T-helper 1 cell (primary cell): ENCODE data around the gene LGALS7B.
A peak's percentile ranks its signal among the peaks of the same experiment; 100 is the strongest.
"Not testable (repeated sequence)": the region's sequence is repeated elsewhere in the genome, so short reads cannot be mapped to it uniquely, and the experiment has no call there.

Experiments
- DNase-seq, 5 donors: peaks; one replicate each; pipeline ENCODE4 v3.0.0-alpha.2; 2012 to 2020

Gene LGALS7B

DNA sequence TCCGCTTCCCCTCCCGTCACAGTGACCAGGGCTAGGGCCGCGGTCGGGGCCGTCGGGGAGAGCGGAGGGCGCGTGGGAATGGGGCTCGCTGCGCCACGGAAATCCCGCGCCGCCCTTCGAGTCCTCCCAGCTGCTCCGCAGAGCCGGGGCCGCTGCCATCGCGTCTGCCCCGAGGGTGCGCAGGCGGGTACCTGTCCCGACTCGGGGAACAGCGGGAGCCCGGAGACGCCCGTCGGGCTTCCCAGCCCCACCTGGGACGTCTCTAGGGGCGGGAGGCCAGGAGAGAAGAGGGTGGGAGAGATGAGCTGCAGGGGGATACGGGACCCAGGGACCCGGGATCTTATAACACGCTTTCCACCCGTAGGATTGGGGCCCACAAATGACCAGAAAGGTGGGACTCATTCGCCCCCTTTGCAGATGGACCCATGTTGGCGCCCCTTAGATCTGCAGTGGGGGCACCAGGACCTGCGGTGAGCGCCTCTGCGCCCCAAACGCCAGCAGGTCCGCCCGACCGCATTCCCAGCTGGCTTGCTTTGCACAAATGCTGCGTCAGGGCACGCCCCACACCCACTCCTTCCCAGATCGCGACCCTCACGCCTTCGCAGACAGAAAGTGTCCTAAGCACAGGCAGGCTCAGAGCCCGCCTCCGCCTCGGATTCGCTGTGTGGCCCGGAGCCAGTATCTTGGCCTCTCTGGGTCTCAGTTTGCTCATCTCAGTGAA lies 18.6 kb upstream of the LGALS7B start:
- DNase-seq, result peak in 1 of 5 donors; percentile 12

DNA sequence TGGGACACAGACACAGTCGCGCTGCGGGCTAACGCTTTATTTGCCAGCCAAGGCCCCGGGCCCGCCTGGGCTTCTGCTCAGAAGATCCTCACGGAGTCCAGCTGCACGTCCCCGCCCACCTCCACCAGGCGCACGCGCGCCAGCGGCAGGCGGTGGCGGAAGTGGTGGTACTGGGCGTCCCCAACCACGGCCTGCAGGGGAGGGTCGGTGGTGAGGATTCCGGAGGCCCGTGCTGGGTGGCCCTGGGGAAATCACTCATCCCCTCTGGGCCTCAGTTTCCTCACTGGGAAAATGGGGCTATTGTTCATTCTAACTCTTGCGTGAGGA lies 18.1 kb upstream of the LGALS7B start:
- not testable (repeated sequence) for DNase-seq

DNA sequence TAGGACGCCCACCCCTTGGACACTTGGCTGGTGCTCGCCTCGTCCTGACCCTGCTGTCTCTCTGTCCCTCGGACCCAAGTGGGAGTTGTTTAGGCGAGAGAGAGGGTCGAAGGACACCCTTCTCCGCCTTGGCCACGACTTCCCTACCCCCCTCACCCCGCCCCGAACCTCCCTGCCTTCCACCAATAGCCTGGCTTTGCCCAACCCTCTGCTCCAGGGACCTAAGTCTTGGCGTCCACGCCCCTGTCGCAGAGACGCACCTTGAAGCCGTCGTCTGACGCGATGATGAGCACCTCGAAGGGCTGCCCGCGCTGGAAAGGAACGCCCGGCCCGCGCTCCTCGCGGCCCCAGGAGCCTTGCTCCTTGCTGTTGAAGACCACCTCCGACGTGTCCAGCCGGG lies 17.4 kb upstream of the LGALS7B start:
- DNase-seq, result not testable (repeated sequence)

DNA sequence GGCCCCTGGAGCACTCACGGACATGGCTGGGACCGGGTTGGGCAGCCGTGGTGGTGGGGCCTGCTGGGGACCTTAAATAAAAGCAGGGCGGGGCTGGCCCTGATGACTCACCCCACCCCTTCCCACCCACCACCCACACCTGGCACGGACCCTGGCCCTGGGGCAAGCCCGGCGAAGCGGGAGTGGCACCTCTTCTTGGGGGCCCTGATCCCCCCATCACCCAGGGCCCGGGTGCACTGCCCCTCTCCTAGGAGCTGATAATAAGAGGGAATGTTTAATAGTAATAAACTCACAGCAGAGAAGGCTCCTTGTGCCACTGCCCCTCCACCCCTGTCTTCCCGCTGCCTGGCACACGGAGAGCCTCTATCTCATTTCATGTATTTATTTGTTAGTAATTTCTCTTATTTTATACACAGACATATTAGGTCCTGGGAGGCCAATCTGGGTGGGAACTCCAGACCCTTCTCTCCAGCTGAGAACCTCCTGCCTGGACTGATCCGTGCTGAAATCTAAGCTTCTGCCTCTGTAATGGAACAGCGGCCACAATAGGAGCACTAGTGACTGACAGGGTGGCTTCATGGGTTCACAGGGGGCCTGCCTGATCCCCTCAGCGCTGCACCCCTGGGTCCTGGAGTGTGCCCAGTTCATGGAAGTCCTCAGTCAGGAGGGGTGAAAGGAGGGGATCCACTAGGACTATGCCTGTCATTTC lies 15.4 kb upstream of the LGALS7B start, which contains the start of gene LGALS7:
LGALS7 (minus strand) TSS at position 49 of the 709 bp plus-strand sequence; CDS start at position 24, 25 bp downstream.
- no peak for DNase-seq

DNA sequence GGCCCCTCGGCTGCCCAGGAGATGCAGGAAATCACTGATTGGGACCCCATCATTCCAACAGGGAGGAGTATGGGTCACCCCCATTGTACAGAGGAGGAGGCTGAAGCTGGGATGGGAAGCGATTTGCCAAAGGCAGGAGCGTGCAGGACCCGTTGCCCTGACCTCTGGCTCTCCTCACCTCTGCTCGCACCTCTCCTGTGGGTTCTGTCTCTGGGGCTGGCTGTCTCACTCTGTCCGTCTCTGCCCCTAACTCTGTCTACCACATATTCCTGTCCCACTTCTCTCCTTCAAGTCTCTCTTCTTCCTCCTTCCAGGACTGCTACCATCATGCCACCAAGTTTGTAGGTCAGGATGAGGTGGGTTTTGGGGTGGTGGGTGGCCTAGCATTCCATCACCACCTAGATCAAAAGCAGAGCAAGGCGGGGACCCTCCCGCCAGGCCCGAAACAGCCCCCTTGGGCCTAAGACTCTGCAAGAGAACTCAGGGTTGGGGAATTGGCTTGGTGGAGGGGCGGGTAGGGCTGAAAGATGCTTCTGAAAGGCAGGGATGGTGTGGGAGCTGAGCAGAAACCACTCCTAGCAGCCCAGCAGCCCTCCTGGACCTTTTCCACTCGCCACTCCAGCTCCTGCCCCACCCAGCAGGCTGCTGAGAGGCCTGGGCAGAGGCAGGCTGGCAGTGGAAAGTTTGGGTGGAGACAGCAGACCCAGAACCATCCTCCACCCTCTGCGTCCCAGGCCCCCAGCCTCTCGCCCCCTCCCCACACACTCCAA lies 14.6 kb upstream of the LGALS7B start:
- no peak for DNase-seq

GRCh38 chr19:38778733-38779132 lies 10.3 kb upstream of the LGALS7B start:
- no peak for DNase-seq

DNA sequence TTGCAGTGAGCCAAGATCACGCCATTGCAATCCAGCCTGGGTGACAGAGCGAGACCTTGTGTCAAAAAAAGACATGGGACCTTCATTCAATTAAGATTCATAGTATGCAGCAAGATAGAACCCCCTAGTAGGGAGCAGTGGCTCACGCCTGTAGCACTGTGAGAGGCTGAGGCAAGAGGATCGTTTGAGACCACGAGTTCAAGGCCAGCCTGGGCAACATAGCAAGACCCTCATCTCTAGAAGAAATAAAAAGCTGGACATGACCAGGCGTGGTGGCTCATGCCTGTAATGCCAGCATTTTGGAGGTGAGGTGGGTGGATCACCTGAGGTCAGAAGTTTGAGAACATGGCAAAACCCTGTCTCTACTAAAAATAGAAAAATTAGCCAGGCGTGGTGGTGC lies 8.6 kb upstream of the LGALS7B start:
- no peak for DNase-seq

DNA sequence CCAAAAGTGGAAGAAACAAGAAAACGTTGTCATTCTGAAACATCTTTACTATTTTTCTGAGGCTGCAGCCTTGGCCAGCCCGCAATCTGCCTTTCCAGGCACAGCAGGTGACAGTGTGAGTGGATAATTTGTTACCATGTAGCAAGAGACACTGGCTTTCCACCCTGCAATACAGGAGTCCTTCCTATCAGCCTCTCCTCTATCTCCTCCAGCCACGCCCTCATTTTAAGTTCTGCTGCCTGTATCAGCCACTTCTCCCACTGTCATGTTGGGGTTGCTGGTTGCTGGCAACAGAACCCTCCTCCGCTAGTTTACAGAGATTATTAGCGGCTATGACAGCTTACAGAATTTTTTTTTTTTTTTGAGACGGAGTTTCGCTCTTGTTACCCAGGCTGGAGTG lies 7.9 kb upstream of the LGALS7B start:
- DNase-seq, result no peak

DNA sequence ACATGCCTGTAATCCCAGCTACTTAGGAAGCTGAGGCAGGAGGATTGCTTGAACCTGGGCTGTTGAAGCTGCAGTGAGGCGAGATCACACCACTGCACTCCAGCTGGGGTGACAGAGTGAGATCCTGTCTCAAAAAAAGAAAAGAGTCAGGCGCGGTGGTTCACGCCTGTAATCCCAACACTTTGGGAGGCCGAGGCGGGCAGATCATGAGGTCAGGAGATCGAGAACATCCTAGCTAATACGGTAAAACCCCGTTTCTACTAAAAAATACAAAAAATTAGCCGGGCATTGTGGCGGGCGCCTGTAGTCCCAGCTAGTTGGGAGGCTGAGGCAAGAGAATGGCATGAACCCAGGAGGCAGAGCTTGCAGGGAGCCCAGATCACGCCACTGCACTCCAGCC lies 6.8 kb upstream of the LGALS7B start:
- not testable (repeated sequence) for DNase-seq

DNA sequence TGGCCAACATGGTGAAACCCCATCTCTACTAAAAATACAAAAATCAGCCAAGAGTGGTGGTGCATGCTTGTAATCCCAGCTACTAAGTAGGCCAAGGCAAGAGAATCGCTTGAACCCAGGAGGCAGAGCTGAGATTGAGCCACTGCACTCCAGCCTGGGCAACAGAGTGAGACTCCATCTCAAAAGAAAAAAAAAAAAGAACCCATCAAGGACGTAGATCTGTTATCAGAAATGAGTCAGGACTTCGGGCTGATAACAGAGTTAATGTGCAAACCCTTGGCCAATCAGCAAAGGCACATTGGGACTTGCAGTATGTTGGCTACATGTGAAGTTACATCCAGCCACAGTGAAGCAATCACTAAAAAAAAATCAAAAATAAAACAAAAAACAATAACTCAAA lies 4.8 kb upstream of the LGALS7B start:
- no peak for DNase-seq

DNA sequence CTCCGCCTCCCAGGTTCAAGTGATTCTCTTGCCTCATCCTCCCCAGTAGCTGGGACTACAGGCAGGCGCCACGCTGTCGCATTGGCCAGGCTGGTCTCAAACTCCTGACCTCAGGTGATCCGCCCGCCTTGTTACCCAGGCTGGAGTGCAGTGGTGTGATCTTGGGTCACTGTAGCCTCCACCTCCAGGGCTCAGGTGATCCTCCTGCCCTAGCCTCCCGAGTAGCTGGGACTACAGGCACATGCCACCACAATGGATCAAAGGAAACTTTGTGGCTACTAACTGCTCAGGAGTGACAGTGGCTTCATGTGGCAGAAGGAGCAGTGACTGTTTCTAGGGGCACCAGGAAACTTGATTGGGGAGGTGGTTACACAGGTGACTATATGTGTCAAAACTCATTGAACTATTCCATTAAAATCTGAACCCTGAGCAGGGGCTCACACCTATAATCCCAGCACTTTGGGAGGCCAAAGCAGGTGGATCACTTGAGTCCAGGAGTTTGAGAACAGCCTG lies 3.8 kb upstream of the LGALS7B start:
- no peak for DNase-seq

- not testable (repeated sequence) for DNase-seq
Measured at GRCh38 chr19:38786061-38786460, 2.9 kb upstream of the LGALS7B start.

- no peak for DNase-seq
Measured at GRCh38 chr19:38786572-38787265, 2.3 kb upstream of the LGALS7B start.

DNA sequence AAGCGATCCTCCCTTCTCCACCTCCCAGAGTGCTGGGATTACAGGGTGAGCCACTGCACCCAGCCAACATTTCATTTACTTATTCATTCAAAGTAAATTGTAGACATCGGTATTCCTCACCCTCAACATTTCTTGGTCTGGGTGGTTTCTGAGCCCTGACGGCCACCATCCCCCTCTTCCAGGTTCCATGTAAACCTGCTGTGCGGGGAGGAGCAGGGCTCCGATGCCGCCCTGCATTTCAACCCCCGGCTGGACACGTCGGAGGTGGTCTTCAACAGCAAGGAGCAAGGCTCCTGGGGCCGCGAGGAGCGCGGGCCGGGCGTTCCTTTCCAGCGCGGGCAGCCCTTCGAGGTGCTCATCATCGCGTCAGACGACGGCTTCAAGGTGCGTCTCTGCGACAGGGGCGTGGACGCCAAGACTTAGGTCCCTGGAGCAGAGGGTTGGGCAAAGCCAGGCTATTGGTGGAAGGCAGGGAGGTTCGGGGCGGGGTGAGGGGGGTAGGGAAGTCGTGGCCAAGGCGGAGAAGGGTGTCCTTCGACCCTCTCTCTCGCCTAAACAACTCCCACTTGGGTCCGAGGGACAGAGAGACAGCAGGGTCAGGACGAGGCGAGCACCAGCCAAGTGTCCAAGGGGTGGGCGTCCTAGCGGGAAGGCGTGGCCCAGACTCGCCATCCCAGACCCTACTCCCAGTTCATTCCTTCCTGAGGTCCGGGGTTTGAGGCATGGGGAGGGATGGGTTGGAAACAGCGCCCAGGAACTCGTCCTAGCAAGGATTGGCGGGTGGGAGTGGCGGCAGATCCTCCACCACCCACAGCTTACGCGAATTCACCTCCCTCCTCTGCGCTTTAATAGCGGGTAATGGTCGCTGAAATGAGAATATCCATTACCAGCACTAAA lies 1.8 kb downstream of the LGALS7B start:
- not testable (repeated sequence) for DNase-seq

DNA sequence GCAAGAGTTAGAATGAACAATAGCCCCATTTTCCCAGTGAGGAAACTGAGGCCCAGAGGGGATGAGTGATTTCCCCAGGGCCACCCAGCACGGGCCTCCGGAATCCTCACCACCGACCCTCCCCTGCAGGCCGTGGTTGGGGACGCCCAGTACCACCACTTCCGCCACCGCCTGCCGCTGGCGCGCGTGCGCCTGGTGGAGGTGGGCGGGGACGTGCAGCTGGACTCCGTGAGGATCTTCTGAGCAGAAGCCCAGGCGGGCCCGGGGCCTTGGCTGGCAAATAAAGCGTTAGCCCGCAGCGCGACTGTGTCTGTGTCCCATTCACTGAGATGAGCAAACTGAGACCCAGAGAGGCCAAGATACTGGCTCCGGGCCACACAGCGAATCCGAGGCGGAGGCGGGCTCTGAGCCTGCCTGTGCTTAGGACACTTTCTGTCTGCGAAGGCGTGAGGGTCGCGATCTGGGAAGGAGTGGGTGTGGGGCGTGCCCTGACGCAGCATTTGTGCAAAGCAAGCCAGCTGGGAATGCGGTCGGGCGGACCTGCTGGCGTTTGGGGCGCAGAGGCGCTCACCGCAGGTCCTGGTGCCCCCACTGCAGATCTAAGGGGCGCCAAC lies 2.6 kb downstream of the LGALS7B start:
- not testable (repeated sequence) for DNase-seq

- DNase-seq, result peak in 2 of 5 donors; percentile 10 to 29
Measured at GRCh38 chr19:38792250-38793111, 3.5 kb downstream of the LGALS7B start.

DNA sequence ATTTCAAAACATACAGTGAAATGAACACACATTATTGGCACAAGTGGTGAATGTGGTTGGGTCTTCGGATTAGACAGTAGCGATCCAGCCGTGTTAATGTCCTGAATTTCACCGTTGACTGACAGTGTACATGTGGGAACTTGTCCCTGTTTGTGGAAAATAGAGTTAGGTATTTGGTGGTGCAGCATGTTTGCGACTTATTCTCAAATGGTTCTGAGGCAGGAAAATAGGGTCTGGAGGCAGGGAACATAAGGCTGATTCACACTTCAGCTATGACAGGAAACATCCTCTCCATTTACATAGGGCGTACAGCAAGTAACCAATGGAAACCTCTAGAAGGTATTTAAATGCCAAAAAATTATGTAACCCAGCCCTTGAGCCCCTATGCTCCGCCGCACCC lies 4.2 kb downstream of the LGALS7B start:
- no peak for DNase-seq

GRCh38 chr19:38793671-38794070 lies 4.7 kb downstream of the LGALS7B start:
- DNase-seq, result no peak

DNA sequence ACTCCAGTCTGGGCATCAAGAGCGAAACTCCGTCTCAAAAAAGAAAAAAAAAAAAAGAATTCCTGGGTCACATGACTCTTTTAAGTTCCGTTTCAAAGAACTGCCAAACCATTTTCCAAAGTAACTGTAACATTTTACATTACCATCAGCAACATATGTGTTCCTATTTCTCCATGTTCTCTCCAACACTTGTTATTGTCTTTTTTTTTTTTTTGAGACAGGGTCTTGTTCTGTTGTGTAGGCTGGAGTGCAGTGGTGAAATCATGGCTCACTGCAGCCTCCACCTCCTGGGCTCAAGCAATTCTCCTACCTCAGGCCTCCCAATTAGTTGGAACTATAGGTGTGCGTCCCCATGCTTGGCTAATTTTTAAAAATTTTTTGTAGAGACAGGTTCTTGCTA lies 6.5 kb downstream of the LGALS7B start:
- DNase-seq, result no peak

DNA sequence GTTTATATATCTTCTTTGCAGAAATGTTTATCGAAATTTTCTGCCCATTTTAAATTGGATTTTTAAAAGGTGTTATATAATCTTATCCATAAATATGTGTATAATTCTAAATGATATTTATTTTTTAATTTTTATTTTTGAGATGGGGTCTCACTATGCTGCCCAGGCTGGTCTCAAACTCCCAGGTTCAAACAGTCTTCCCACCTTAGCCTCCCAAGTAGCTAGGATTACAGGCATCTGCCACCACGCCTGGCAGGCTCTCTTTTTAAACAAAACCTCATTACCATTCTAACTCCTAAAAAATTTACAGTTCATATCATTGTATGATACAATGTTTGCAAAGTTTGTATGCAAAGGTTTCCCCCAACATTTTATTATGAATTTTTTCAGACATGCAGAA lies 7.2 kb downstream of the LGALS7B start:
- DNase-seq, result no peak
